ENCODE measurements around the gene SPG7.
"Not testable (repeated sequence)": the region's sequence is repeated elsewhere in the genome, so short reads cannot be mapped to it uniquely, and the experiment has no call there.

The SPG7 gene

DNA sequence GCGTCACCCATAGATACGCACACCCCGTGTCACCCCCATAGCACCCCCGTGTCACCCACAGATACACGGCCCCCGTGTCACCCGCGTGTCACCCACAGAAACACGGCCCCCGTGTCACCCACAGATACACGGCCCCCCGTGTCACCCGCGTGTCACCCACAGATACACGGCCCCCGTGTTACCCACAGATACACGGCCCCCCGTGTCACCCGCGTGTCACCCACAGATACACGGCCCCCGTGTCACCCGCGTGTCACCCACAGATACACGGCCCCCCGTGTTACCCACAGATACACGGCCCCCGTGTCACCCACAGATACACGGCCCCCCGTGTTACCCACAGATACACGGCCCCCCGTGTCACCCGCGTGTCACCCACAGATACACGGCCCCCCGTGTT lies 79.5 kb downstream of the SPG7 start:
- not testable (repeated sequence) for H3K4me3 ChIP-seq (ENCODE audit: low read depth in 1 of 2, low read length in 2 of 2); H3K9me3 ChIP-seq (ENCODE audit: low read length); H3K4me1 ChIP-seq (ENCODE audit: insufficient read depth, low read length); H3K9ac ChIP-seq (ENCODE audit: low read length); H3K27ac ChIP-seq (ENCODE audit: low read depth, low read length); H3K27me3 ChIP-seq (ENCODE audit: control insufficient read depth in 1 of 2, insufficient read depth in 2 of 2, low read length in 2 of 2); H3K36me3 ChIP-seq (ENCODE audit: insufficient read depth, low read length)

DNA sequence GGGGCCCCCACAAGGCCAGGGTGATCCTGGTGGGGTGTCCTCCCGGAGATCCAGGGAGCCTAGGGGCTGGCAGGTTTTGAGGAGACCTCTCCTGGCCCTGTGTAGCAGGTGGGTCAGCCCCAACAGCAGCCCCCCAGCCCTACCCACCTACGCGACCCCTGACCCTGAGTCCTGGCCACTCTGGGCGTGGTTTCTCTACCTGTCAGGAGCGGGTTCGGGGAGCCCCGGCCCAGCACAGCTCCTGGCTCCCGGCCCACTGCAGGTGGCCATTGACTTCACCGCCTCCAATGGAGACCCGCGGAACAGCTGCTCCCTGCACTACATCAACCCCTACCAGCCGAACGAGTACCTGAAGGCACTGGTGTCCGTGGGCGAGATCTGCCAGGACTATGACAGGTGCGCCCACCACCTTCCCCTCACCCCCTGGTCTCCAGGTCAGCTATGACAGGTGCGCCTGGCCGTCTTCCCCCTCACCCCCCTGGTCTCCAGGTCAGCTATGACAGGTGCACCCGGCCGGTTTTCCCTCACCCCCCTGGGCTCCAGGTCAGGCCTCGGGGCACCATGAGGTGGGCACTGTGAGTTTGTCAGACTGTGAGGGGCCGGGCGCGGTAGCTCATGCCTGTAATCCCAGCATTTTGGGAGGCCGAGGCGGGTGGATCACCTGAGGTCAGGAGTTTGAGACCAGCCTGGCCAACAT lies 80.4 kb downstream of the SPG7 start:
- Histone ChIP-seq H3K4me3 (ENCODE audit: low read depth in 1 of 2, low read length in 2 of 2) (no peak overlapping the region), H3K9ac (ENCODE audit: low read length) (no peak overlapping the region), H3K4me1 (ENCODE audit: insufficient read depth, low read length) (no peaks in the 10 kb centered on the region), H3K9me3 (ENCODE audit: low read length) (no peaks in the 10 kb centered on the region), H3K36me3 (ENCODE audit: insufficient read depth, low read length) (no peaks in the 10 kb centered on the region), H3K27me3 (ENCODE audit: control insufficient read depth in 1 of 2, insufficient read depth in 2 of 2, low read length in 2 of 2) (no peaks in the 10 kb centered on the region), H3K27ac (ENCODE audit: low read depth, low read length) (no peak overlapping the region)

DNA sequence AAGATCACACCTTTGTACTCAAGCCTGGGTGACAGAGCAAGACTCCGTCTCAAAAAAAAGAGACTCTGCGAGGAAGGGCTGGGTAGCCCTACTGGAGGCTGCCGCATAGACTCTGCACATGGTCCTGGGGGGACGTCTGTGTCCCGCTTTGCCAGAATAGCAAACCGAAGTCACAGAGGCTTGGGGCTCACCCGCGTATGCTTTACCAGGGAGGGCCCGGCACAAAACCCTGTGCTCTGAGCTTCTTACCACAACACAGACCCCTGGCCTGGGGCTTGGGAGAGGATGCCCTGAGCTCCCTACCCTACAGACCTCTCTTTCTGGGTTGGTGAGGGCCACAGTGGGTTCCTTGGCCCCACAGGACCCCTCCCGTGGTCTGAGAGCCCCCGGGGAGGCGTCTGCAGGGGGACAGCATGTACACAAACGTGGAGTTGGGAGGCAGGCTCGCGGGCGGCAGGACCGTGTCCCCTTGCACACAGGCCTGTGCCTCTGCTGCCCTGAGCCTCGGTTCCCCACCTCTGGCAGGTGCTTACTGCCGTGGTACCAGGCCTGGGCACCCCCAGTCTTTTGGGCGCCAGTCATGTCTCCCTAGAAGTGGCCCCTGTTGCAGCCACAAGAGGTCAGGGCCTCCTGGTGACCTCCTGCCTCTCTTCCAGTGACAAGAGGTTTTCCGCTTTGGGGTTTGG lies 81.2 kb downstream of the SPG7 start:
- Histone ChIP-seq H3K4me3 (ENCODE audit: low read depth in 1 of 2, low read length in 2 of 2) (no peak overlapping the region), H3K36me3 (ENCODE audit: insufficient read depth, low read length) (no peaks in the 10 kb centered on the region), H3K27me3 (ENCODE audit: control insufficient read depth in 1 of 2, insufficient read depth in 2 of 2, low read length in 2 of 2) (no peaks in the 10 kb centered on the region), H3K4me1 (ENCODE audit: insufficient read depth, low read length) (no peaks in the 10 kb centered on the region), H3K9ac (ENCODE audit: low read length) (no peak overlapping the region), H3K9me3 (ENCODE audit: low read length) (no peaks in the 10 kb centered on the region), H3K27ac (ENCODE audit: low read depth, low read length) (no peak overlapping the region)

GRCh38 chr16:89593841-89594240 lies 85.6 kb downstream of the SPG7 start:
- Histone ChIP-seq H3K36me3 (ENCODE audit: insufficient read depth, low read length) (no peaks in the 10 kb centered on the region), H3K4me3 (ENCODE audit: low read depth in 1 of 2, low read length in 2 of 2) (no peak overlapping the region), H3K9ac (ENCODE audit: low read length) (no peak overlapping the region), H3K9me3 (ENCODE audit: low read length) (no peaks in the 10 kb centered on the region), H3K27me3 (ENCODE audit: control insufficient read depth in 1 of 2, insufficient read depth in 2 of 2, low read length in 2 of 2) (no peaks in the 10 kb centered on the region), H3K27ac (ENCODE audit: low read depth, low read length) (no peak overlapping the region), H3K4me1 (ENCODE audit: insufficient read depth, low read length) (no peaks in the 10 kb centered on the region)

GRCh38 chr16:89595330-89596060 lies 87.3 kb downstream of the SPG7 start:
- Histone ChIP-seq H3K9me3 (ENCODE audit: low read length) (no peaks in the 10 kb centered on the region), H3K27me3 (ENCODE audit: control insufficient read depth in 1 of 2, insufficient read depth in 2 of 2, low read length in 2 of 2) (no peaks in the 10 kb centered on the region), H3K36me3 (ENCODE audit: insufficient read depth, low read length) (no peaks in the 10 kb centered on the region), H3K9ac (ENCODE audit: low read length) (no peak overlapping the region), H3K4me3 (ENCODE audit: low read depth in 1 of 2, low read length in 2 of 2) (no peak overlapping the region), H3K4me1 (ENCODE audit: insufficient read depth, low read length) (no peaks in the 10 kb centered on the region), H3K27ac (ENCODE audit: low read depth, low read length) (no peak overlapping the region)

- Histone ChIP-seq H3K27ac (ENCODE audit: low read depth, low read length) (no peak overlapping the region), H3K4me1 (ENCODE audit: insufficient read depth, low read length) (no peaks in the 10 kb centered on the region), H3K9me3 (ENCODE audit: low read length) (no peaks in the 10 kb centered on the region), H3K9ac (ENCODE audit: low read length) (no peak overlapping the region), H3K27me3 (ENCODE audit: control insufficient read depth in 1 of 2, insufficient read depth in 2 of 2, low read length in 2 of 2) (no peaks in the 10 kb centered on the region), H3K36me3 (ENCODE audit: insufficient read depth, low read length) (no peaks in the 10 kb centered on the region), H3K4me3 (ENCODE audit: low read depth in 1 of 2, low read length in 2 of 2) (no peak overlapping the region)
Observed at GRCh38 chr16:89596061-89596689, 88.0 kb downstream of the SPG7 start.

- no peak overlapping the region for H3K27ac ChIP-seq (ENCODE audit: low read depth, low read length)
- H3K27me3 ChIP-seq (ENCODE audit: control insufficient read depth in 1 of 2, insufficient read depth in 2 of 2, low read length in 2 of 2) = peaks cover 0 to under 1% of the 10 kb centered on the region in 2 donors
- no peak overlapping the region for H3K9ac ChIP-seq (ENCODE audit: low read length)
- no peak overlapping the region for H3K4me3 ChIP-seq (ENCODE audit: low read depth in 1 of 2, low read length in 2 of 2)
- H3K9me3 ChIP-seq (ENCODE audit: low read length) = no peaks in the 10 kb centered on the region
- no peaks in the 10 kb centered on the region for H3K4me1 ChIP-seq (ENCODE audit: insufficient read depth, low read length)
- H3K36me3 ChIP-seq (ENCODE audit: insufficient read depth, low read length) = no peaks in the 10 kb centered on the region
Observed at GRCh38 chr16:89596957-89597649, 88.9 kb downstream of the SPG7 start.

GRCh38 chr16:89598199-89598598 lies 90.0 kb downstream of the SPG7 start:
- H3K4me1 ChIP-seq (ENCODE audit: insufficient read depth, low read length) = no peaks in the 10 kb centered on the region
- no peaks in the 10 kb centered on the region for H3K9me3 ChIP-seq (ENCODE audit: low read length)
- no peak overlapping the region for H3K27ac ChIP-seq (ENCODE audit: low read depth, low read length)
- peaks cover 0 to 4% of the 10 kb centered on the region in 2 donors for H3K27me3 ChIP-seq (ENCODE audit: control insufficient read depth in 1 of 2, insufficient read depth in 2 of 2, low read length in 2 of 2)
- no peak overlapping the region for H3K9ac ChIP-seq (ENCODE audit: low read length)
- no peak overlapping the region for H3K4me3 ChIP-seq (ENCODE audit: low read depth in 1 of 2, low read length in 2 of 2)
- H3K36me3 ChIP-seq (ENCODE audit: insufficient read depth, low read length) = no peaks in the 10 kb centered on the region

- peaks cover 0 to 4% of the 10 kb centered on the region in 2 donors for H3K27me3 ChIP-seq (ENCODE audit: control insufficient read depth in 1 of 2, insufficient read depth in 2 of 2, low read length in 2 of 2)
- no peak overlapping the region for H3K4me3 ChIP-seq (ENCODE audit: low read depth in 1 of 2, low read length in 2 of 2)
- H3K4me1 ChIP-seq (ENCODE audit: insufficient read depth, low read length) = no peaks in the 10 kb centered on the region
- no peaks in the 10 kb centered on the region for H3K9me3 ChIP-seq (ENCODE audit: low read length)
- no peak overlapping the region for H3K27ac ChIP-seq (ENCODE audit: low read depth, low read length)
- H3K9ac ChIP-seq (ENCODE audit: low read length) = no peak overlapping the region
- no peaks in the 10 kb centered on the region for H3K36me3 ChIP-seq (ENCODE audit: insufficient read depth, low read length)
Observed at GRCh38 chr16:89599451-89599858, 91.3 kb downstream of the SPG7 start.

- peaks cover 0 to 4% of the 10 kb centered on the region in 2 donors for H3K27me3 ChIP-seq (ENCODE audit: control insufficient read depth in 1 of 2, insufficient read depth in 2 of 2, low read length in 2 of 2)
- no peak overlapping the region for H3K4me3 ChIP-seq (ENCODE audit: low read depth in 1 of 2, low read length in 2 of 2)
- H3K36me3 ChIP-seq (ENCODE audit: insufficient read depth, low read length) = no peaks in the 10 kb centered on the region
- no peak overlapping the region for H3K9ac ChIP-seq (ENCODE audit: low read length)
- H3K4me1 ChIP-seq (ENCODE audit: insufficient read depth, low read length) = no peaks in the 10 kb centered on the region
- no peaks in the 10 kb centered on the region for H3K9me3 ChIP-seq (ENCODE audit: low read length)
- no peak overlapping the region for H3K27ac ChIP-seq (ENCODE audit: low read depth, low read length)
Observed at GRCh38 chr16:89599902-89600301, 91.7 kb downstream of the SPG7 start.

DNA sequence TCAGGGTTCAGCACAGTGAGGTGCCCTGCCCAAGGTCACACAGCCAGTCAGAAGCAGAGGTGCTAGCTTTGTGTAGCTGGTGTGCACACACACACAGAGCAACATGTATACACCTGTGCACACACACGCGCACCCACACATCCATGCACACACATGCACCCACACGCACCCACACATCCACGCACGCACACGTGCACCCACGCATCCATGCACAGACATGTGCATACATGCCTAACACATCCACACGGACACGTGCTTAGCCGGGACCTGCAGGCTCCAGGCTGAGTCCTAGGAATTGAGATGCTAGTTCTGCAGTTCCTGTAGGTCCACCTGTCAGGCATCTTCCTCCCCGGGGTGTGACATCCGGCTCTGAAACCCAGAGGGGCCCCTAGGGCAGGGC lies 92.2 kb downstream of the SPG7 start:
- Histone ChIP-seq H3K27me3 (ENCODE audit: control insufficient read depth in 1 of 2, insufficient read depth in 2 of 2, low read length in 2 of 2) (peaks cover 0 to 4% of the 10 kb centered on the region in 2 donors), H3K4me1 (ENCODE audit: insufficient read depth, low read length) (no peaks in the 10 kb centered on the region), H3K36me3 (ENCODE audit: insufficient read depth, low read length) (no peaks in the 10 kb centered on the region), H3K4me3 (ENCODE audit: low read depth in 1 of 2, low read length in 2 of 2) (no peak overlapping the region), H3K9me3 (ENCODE audit: low read length) (no peaks in the 10 kb centered on the region), H3K9ac (ENCODE audit: low read length) (no peak overlapping the region), H3K27ac (ENCODE audit: low read depth, low read length) (no peak overlapping the region)

All from muscle layer of colon (tissue), 2 donors.